ENCODE results near the gene SOX6.

The SOX6 gene

DNA sequence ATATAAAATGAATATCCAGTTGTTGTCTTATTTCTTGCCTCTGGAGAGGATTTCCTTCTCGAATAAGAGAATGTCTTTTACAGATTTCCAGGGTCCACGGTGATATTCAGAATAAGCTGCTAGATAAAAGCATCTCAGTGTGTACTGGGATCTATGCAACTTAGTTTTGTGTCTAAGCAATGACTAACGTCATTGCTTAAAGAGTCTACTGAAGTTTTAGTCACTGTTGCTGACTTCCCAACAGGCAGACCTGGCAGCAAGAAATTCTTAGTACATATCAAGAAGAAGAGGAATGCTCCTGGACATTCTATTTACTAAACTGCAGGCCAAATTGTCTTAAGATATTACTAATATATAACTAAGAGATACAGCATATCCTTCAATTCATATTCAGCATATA, 70.3 kb downstream of the SOX6 start:
- no peak for DNase-seq
- in situ Hi-C loops (cut with HindIII; ENCODE audit: low pct_ligation_motif_present, low sequenced_read_pairs) = no loop called here

DNA sequence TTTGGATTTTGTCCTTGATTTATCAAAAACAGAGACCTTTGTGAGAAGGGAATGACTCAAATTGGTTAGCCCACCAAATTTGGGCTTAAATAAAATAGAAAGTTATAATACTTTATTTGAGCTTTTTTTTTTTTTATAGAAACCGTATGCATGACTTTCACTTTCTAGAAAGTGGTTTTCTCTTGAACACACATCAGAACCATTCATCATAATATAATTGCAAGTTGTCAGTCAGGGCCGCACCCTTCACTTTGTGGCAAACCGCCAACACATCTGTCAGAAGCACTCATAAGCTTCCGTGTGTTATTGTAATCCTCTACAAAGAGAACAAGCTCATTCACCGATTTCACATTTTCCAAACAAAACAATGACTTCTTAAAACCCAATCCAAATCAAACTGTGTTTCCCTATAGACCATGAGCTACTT, 76.1 kb downstream of the SOX6 start:
- no peak overlapping the region for H3K27ac ChIP-seq
- H3K4me3 ChIP-seq (ENCODE audit: low read depth, low read length) = no peak overlapping the region
- H3K36me3 ChIP-seq (replicated peaks) = no peaks in the 10 kb centered on the region
- no peaks in the 10 kb centered on the region for H3K27me3 ChIP-seq (replicated peaks)
- in situ Hi-C loops (cut with HindIII; ENCODE audit: low pct_ligation_motif_present, low sequenced_read_pairs) = no loop called here
- DNase-seq = no peak
- no peak for TF ChIP-seq CTCF (IDR thresholded peaks at IDR 0.05; ENCODE audit: low read depth, low read length, missing control alignments)

More for the DNA sequence above, 70.3 kb downstream of the SOX6 start:
- Histone ChIP-seq H3K36me3 (replicated peaks) (no peaks in the 10 kb centered on the region), H3K27ac (no peak overlapping the region), H3K4me3 (ENCODE audit: low read depth, low read length) (no peak overlapping the region), H3K27me3 (replicated peaks) (no peaks in the 10 kb centered on the region)
- TF ChIP-seq CTCF (IDR thresholded peaks at IDR 0.05; ENCODE audit: low read depth, low read length, missing control alignments) = no peak

GRCh38 chr11:16279524-16279923, 76.8 kb downstream of the SOX6 start:
- Histone ChIP-seq H3K36me3 (replicated peaks) (no peaks in the 10 kb centered on the region), H3K27me3 (replicated peaks) (no peaks in the 10 kb centered on the region), H3K4me3 (ENCODE audit: low read depth, low read length) (no peak overlapping the region), H3K27ac (no peak overlapping the region)
- DNase-seq = no peak
- in situ Hi-C loops (cut with HindIII; ENCODE audit: low pct_ligation_motif_present, low sequenced_read_pairs) = no loop called here
- TF ChIP-seq CTCF (IDR thresholded peaks at IDR 0.05; ENCODE audit: low read depth, low read length, missing control alignments) = no peak

DNA sequence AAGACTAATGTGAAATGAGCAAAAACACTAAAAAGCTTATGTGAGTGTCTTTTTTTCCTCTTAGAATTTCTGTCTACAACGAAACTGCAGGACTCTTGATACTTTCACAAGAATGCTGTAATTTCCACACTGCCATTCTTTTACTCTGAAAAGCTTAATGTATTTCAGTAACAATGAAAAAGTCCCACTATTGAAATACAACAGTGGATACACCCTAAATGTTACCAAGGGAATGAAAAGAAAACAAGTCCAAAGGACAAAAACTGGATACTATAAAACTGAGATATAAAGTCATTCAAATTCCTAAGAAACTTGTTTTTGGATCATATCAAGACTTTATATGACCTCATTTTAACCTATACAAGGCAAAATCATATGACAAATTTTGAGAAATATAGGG, 77.4 kb downstream of the SOX6 start:
- in situ Hi-C loops (cut with HindIII; ENCODE audit: low pct_ligation_motif_present, low sequenced_read_pairs) = no loop called here
- H3K27ac ChIP-seq = no peak overlapping the region
- no peaks in the 10 kb centered on the region for H3K27me3 ChIP-seq (replicated peaks)
- DNase-seq = no peak
- H3K36me3 ChIP-seq (replicated peaks) = no peaks in the 10 kb centered on the region
- H3K4me3 ChIP-seq (ENCODE audit: low read depth, low read length) = no peak overlapping the region
- no peak for TF ChIP-seq CTCF (IDR thresholded peaks at IDR 0.05; ENCODE audit: low read depth, low read length, missing control alignments)

DNA sequence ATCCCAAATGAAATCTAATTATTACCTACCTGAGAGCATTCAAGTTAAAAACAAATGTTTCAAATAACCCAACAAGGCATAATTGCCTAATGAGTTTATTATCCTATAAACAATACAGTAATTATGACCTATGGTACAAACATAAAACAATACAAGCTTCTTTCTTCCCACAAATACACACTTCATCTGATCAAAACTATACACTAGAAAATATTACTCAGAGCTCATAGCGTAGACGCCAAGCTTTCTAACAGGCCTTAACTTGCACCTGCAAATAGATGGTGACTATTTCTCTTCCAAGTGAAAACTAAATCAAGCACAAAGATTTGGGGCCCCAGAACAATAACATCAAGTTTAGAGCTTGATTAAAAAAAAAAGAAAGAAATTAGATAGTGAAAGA, 78.1 kb downstream of the SOX6 start:
- no peak for DNase-seq
- no peak for TF ChIP-seq CTCF (IDR thresholded peaks at IDR 0.05; ENCODE audit: low read depth, low read length, missing control alignments)
- Histone ChIP-seq H3K27ac (no peak overlapping the region), H3K36me3 (replicated peaks) (no peaks in the 10 kb centered on the region), H3K4me3 (ENCODE audit: low read depth, low read length) (no peak overlapping the region), H3K27me3 (replicated peaks) (no peaks in the 10 kb centered on the region)
- in situ Hi-C loops (cut with HindIII; ENCODE audit: low pct_ligation_motif_present, low sequenced_read_pairs) = no loop called here

DNA sequence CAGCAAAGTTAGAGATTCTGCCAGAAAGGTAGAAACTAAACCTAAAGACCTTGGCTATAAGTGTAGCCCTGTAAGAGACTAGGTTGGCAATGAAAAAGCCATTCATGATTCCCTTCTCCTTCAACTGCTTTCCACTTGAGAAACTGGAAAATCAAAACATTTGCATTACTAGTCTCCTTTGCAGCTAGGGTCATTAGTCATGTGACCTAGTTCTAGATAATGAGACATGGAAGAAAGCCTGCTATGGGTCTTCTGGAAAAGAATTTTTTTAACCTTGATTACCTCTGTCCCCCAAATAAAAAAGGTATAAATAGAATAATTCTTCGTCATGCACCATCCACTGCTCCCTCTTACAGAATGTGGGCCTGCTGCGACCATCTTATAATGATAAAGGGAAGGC, 80.1 kb downstream of the SOX6 start:
- TF ChIP-seq CTCF (IDR thresholded peaks at IDR 0.05; ENCODE audit: low read depth, low read length, missing control alignments) = no peak
- no peak for DNase-seq
- Histone ChIP-seq H3K4me3 (ENCODE audit: low read depth, low read length) (no peak overlapping the region), H3K27me3 (replicated peaks) (no peaks in the 10 kb centered on the region), H3K36me3 (replicated peaks) (no peaks in the 10 kb centered on the region), H3K27ac (no peak overlapping the region)
- in situ Hi-C loops (cut with HindIII; ENCODE audit: low pct_ligation_motif_present, low sequenced_read_pairs) = no loop called here

Measured in brain microvascular endothelial cell (primary cell).